ENCODE data around the gene PANX3.

PANX3 gene

GRCh38 chr11:124622531-124623451 lies 11.6 kb downstream of the PANX3 start, which contains the start of gene TBRG1:
TBRG1 (plus strand) TSS chr11:124622864; CDS start chr11:124623084, 220 bp downstream.
- peak; percentile 71 for DNase-seq

- DNase-seq = no peak
These were observed 12.8 kb downstream of the PANX3 start for GRCh38 chr11:124623861-124624525.

- no peak for DNase-seq
These were observed 14.4 kb downstream of the PANX3 start for GRCh38 chr11:124625504-124626168.

GRCh38 chr11:124627546-124627945 lies 16.3 kb downstream of the PANX3 start:
- no peak for DNase-seq

GRCh38 chr11:124629961-124630360 lies 18.7 kb downstream of the PANX3 start:
- DNase-seq = no peak

GRCh38 chr11:124633355-124633754 lies 22.1 kb downstream of the PANX3 start:
- no peak for DNase-seq

GRCh38 chr11:124635932-124636331 lies 24.7 kb downstream of the PANX3 start:
- DNase-seq = no peak

GRCh38 chr11:124638500-124638899 lies 27.3 kb downstream of the PANX3 start:
- DNase-seq = no peak

- DNase-seq = no peak
These were observed 28.0 kb downstream of the PANX3 start for GRCh38 chr11:124639186-124639585.

GRCh38 chr11:124640666-124641065 lies 29.4 kb downstream of the PANX3 start:
- DNase-seq = no peak

- DNase-seq = no peak
These were observed 31.4 kb downstream of the PANX3 start for GRCh38 chr11:124642628-124643027.

GRCh38 chr11:124643042-124643604 lies 31.9 kb downstream of the PANX3 start:
- DNase-seq = no peak

GRCh38 chr11:124643605-124644425 lies 32.6 kb downstream of the PANX3 start:
- DNase-seq = no peak

- no peak for DNase-seq
These were observed 33.4 kb downstream of the PANX3 start for GRCh38 chr11:124644426-124645280.

- no peak for DNase-seq
These were observed 34.9 kb downstream of the PANX3 start for GRCh38 chr11:124646148-124646547.

- no peak for DNase-seq
These were observed 37.4 kb downstream of the PANX3 start for GRCh38 chr11:124648610-124649009.

GRCh38 chr11:124656774-124657630 lies 45.8 kb downstream of the PANX3 start:
- no peak for DNase-seq

- no peak for DNase-seq
These were observed 46.7 kb downstream of the PANX3 start for GRCh38 chr11:124657904-124658303.

- no peak for DNase-seq
These were observed 47.3 kb downstream of the PANX3 start for GRCh38 chr11:124658501-124658900.

GRCh38 chr11:124658986-124659385 lies 47.8 kb downstream of the PANX3 start:
- DNase-seq = no peak

Measured in activated gamma-delta T cell (primary cell).